HG02759 (cell line): ENCODE data around the gene OVOL1.
"Not testable (repeated sequence)": the region's sequence is repeated elsewhere in the genome, so short reads cannot be mapped to it uniquely, and the experiment has no call there.

ENCODE experiments used
- ATAC-seq: cut with Tn5 transposase; IDR thresholded peaks from one replicate; pipeline ENCODE4 v1.9.1; 2021; ENCODE audit warnings: mild to moderate bottlenecking, moderate library complexity; ENCODE audit not compliant: unreplicated experiment

OVOL1 gene

GRCh38 chr11:65814131-65814985 lies 27.5 kb downstream of the OVOL1 start:
- no peak for ATAC-seq

GRCh38 chr11:65814986-65815565 lies 28.2 kb downstream of the OVOL1 start:
- ATAC-seq, result no peak

- ATAC-seq, result no peak
Measured at GRCh38 chr11:65816696-65817095, 29.8 kb downstream of the OVOL1 start.

GRCh38 chr11:65817312-65817834 lies 30.5 kb downstream of the OVOL1 start:
- no peak for ATAC-seq

DNA sequence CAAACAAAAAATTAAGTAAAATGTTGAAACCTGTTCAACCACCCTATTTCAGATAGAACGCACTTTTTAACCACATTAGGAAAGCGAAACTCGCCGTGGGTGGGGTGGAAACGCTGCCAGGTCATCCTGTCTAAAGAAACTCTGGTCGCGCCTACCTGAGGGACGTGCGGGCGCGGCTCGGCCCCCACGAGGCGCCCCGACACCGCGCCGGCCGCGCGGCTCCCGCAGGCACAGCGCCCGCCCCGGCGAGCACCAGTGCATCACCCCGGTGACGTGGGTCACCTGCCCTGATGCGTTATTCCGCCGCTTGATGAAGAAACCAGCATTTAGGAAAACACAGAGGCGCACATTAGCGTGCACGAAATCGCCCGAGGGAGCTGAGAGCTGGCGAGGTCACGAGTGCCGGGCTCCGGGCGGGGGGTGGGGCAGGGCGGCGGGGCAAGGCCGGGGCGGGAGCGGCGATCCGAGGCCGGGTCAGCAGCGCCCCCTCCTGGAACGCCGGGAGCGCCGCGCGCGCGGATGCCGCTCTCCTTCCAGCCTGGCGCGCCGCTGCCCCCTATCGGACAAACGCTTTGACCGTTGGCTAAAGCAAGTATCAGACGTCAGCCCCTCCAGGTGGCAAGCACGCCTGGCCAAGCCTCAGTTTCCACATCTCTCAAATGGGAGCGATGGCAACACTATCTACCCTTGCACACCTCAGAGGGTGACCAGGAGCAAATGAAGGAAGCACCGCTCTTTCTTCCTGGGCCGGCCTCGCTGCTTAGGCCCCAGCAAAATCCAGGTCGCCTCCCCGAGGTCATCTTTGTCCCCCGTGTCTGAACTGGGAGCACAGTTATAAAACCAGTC lies 31.2 kb downstream of the OVOL1 start:
- peak; percentile 86 for ATAC-seq

GRCh38 chr11:65821107-65821506 lies 34.2 kb downstream of the OVOL1 start:
- no peak for ATAC-seq

GRCh38 chr11:65822776-65823528 lies 36.1 kb downstream of the OVOL1 start:
- no peak for ATAC-seq

- no peak for ATAC-seq
Measured at GRCh38 chr11:65826984-65827735, 40.3 kb downstream of the OVOL1 start.

- ATAC-seq, result no peak
Measured at GRCh38 chr11:65829459-65829858, 42.6 kb downstream of the OVOL1 start.

- ATAC-seq, result not testable (repeated sequence)
Measured at GRCh38 chr11:65832231-65832630, 45.4 kb downstream of the OVOL1 start.

GRCh38 chr11:65833297-65834030 lies 46.6 kb downstream of the OVOL1 start, which contains the start of gene SNX32:
Gene SNX32 (plus strand): TSS chr11:65833963. CDS start chr11:65834066, 103 bp downstream.
- ATAC-seq, result peak; percentile 97

GRCh38 chr11:65834202-65834601 lies 47.3 kb downstream of the OVOL1 start:
- ATAC-seq, result no peak

- ATAC-seq, result no peak
Measured at GRCh38 chr11:65842144-65842543, 55.3 kb downstream of the OVOL1 start.

- ATAC-seq, result no peak
Measured at GRCh38 chr11:65843811-65844210, 56.9 kb downstream of the OVOL1 start.

DNA sequence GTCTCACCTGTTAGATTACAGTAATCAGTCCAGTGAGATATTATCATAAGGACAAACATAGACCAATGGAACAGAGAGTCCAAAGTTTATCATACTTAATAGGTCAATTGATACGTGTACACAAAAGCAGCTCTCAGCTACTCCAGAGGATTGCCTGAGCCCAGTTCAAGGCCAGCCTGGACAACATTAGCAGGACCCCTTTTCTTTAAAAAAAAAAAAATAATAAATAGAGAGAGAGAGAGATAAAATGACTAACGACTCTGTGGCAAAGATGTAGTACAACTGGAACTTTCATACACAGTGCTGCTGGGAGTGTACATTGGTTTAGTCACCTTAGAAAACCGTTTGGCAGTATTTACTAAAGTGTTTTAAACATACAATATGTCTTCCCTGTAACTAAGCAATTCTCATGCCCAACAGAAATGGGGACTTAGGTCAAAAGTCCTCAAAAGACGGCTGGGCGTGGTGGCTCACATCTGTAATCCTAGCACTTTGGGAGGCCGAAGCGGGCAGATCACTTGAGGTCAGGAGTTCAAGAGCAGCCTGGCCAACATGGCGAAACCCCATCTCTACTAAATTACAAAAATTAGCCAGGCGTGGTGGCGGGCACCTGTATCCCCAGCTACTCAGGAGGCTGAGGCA lies 57.5 kb downstream of the OVOL1 start:
- ATAC-seq, result no peak
